Muscle layer of duodenum (tissue), 2 donors: ENCODE results near the gene AP4M1.

Experiments used
- H3K27ac ChIP-seq: one replicate; pipeline ENCODE4 v1.7.0; 2013; ENCODE audit warnings: mild to moderate bottlenecking, low read length
- H3K27me3 ChIP-seq: one replicate; pipeline ENCODE4 v1.7.0; 2013; ENCODE audit warnings: low read depth, mild to moderate bottlenecking, control low read depth, low read length
- H3K36me3 ChIP-seq, 2 donors: one replicate each; pipeline ENCODE4 v1.7.0; 2013; ENCODE audit warnings: low read length in 2 of 2, control low read depth in 1 of 2, mild to moderate bottlenecking in 1 of 2; ENCODE audit not compliant: insufficient read depth in 2 of 2, control insufficient read depth in 1 of 2
- H3K4me1 ChIP-seq, 2 donors: one replicate each; pipeline ENCODE4 v1.7.0; 2013; ENCODE audit warnings: low read length in 2 of 2, mild to moderate bottlenecking in 2 of 2, control low read depth in 1 of 2, moderate library complexity in 1 of 2; ENCODE audit not compliant: insufficient read depth in 2 of 2, control insufficient read depth in 1 of 2
- H3K4me3 ChIP-seq, 2 donors: one replicate each; pipeline ENCODE4 v1.7.0; 2013; ENCODE audit warnings: low read length in 2 of 2, low read depth in 1 of 2, mild to moderate bottlenecking in 1 of 2
- H3K9me3 ChIP-seq, 2 donors: one replicate each; pipeline ENCODE4 v1.7.0; 2013; ENCODE audit warnings: low read length in 2 of 2, control low read depth in 1 of 2, mild to moderate bottlenecking in 1 of 2; ENCODE audit not compliant: control insufficient read depth in 1 of 2
- donor health status: healthy.

AP4M1 gene

DNA sequence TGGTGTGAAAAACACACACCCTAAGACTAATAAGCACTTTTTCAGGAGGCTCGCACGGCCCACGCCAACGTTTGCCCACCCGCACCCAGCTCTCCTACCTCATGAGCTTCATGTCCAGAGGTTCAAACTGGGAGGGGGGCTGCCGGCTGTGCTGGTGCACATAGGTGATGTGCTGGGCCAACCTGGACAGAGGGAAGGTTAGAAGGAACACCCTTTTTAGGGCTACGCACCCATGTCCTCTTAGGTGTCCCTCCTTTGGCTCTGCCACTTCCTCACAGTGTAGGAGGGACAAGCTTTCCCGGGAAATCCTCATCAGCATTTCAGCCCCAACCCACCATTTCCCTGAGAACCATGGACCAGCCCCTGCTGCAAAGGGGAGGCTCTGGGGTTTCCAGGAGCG lies 6.2 kb upstream of the AP4M1 start:
- H3K4me1 ChIP-seq: peaks cover 9 to 25% of the 10 kb centered on the region in 2 donors
- H3K4me3 ChIP-seq: no peak overlapping the region
- H3K36me3 ChIP-seq: peaks cover 71 to 88% of the 10 kb centered on the region in 2 donors
- H3K27me3 ChIP-seq: no peaks in the 10 kb centered on the region
- H3K9me3 ChIP-seq: no peaks in the 10 kb centered on the region
- H3K27ac ChIP-seq: no peak overlapping the region

DNA sequence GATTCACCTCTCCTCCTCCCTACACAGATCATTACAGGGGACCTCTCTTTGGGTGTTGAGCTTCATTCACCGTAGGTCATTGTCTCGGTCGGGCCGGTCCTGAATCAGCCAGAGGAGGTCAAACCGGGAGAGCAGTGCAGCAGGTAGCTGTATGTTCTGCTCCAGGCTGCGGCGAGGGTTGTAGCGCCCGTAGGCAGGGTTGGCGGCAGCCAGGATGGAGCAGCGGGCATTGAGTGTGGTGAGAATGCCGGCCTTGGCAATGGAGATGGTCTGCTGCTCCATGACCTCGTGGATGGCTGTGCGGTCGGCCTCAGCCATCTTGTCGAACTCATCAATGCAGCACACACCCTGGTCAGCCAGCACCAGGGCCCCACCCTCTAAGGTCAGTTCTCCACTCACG lies 5.7 kb upstream of the AP4M1 start:
- Histone ChIP-seq H3K27ac (no peak overlapping the region), H3K4me1 (peaks cover 9 to 25% of the 10 kb centered on the region in 2 donors), H3K9me3 (no peaks in the 10 kb centered on the region), H3K27me3 (no peaks in the 10 kb centered on the region), H3K4me3 (no peak overlapping the region), H3K36me3 (peaks cover 67 to 84% of the 10 kb centered on the region in 2 donors)

DNA sequence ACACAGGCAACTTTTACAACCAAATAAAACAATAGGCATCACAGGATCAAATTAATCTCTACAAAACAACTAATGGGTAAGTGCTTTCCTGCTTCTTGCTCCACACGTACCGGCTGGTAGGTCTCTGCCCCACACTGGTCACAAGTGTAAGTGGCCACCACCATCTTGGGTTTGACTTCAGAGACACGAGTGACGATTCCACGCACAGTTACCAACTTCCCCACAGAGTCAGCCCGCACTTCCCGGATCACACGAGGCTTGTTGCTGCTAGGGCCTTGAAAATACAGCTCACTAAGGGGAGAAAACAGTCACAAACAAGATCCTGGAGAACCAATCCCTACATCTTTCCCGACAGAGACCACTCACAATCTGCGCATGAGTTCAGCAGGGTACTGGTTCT lies 2.5 kb upstream of the AP4M1 start:
- peaks cover 40 to 63% of the 10 kb centered on the region in 2 donors for H3K36me3 ChIP-seq
- H3K27ac ChIP-seq: no peak overlapping the region
- no peaks in the 10 kb centered on the region for H3K27me3 ChIP-seq
- H3K4me1 ChIP-seq: peaks cover 9 to 23% of the 10 kb centered on the region in 2 donors
- H3K9me3 ChIP-seq: no peaks in the 10 kb centered on the region
- peak overlapping the region in 1 of 2 donors; percentile 83 for H3K4me3 ChIP-seq

- peaks cover 35 to 59% of the 10 kb centered on the region in 2 donors for H3K36me3 ChIP-seq
- H3K27ac ChIP-seq: peak overlapping the region; percentile 71
- H3K27me3 ChIP-seq: no peaks in the 10 kb centered on the region
- no peaks in the 10 kb centered on the region for H3K9me3 ChIP-seq
- peak overlapping the region; percentile 83 to 84 for H3K4me3 ChIP-seq
- peaks cover 9 to 18% of the 10 kb centered on the region in 2 donors for H3K4me1 ChIP-seq
Observed at GRCh38 chr7:100099452-100099851, 2.0 kb upstream of the AP4M1 start.

GRCh38 chr7:100100420-100101015 lies 925 bp upstream of the AP4M1 start:
- no peaks in the 10 kb centered on the region for H3K9me3 ChIP-seq
- H3K4me1 ChIP-seq: peaks cover 9 to 18% of the 10 kb centered on the region in 2 donors
- peaks cover 40 to 59% of the 10 kb centered on the region in 2 donors for H3K36me3 ChIP-seq
- H3K27me3 ChIP-seq: no peaks in the 10 kb centered on the region
- peak overlapping the region; percentile 71 for H3K27ac ChIP-seq
- peak overlapping the region; percentile 83 to 84 for H3K4me3 ChIP-seq

- Histone ChIP-seq H3K9me3 (no peaks in the 10 kb centered on the region), H3K4me1 (peaks cover 9 to 18% of the 10 kb centered on the region in 2 donors), H3K4me3 (no peak overlapping the region), H3K36me3 (peaks cover 25 to 60% of the 10 kb centered on the region in 2 donors), H3K27me3 (no peaks in the 10 kb centered on the region), H3K27ac (no peak overlapping the region)
Observed at GRCh38 chr7:100102950-100103840, 1.8 kb downstream of the AP4M1 start.

DNA sequence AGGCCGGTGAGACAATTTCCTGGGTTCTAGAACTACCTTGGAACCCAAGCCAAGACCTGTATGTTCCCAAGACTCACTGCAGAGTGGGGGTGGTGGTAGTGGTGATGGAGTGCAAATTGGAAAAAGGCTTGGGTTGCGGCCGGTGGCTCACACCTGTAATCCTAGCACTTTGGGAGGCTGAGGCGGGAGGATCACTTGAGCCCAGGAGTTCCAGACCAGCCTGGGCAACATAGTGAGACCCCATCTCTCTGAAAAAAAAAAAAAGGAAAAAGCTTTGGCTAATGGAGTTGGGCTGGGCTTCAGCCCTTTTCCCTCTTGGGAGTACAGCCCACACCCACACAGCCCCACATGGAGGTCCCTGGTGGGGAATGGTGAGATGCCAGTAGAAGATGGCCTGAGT lies 4.1 kb downstream of the AP4M1 start:
- Histone ChIP-seq H3K4me1 (peaks cover 0 to 5% of the 10 kb centered on the region in 2 donors), H3K27ac (no peak overlapping the region), H3K4me3 (no peak overlapping the region), H3K9me3 (no peaks in the 10 kb centered on the region), H3K36me3 (peaks cover 18 to 56% of the 10 kb centered on the region in 2 donors), H3K27me3 (no peaks in the 10 kb centered on the region)

- Histone ChIP-seq H3K36me3 (peaks cover 25 to 64% of the 10 kb centered on the region in 2 donors), H3K4me1 (peaks cover 0 to 5% of the 10 kb centered on the region in 2 donors), H3K27ac (no peak overlapping the region), H3K27me3 (no peaks in the 10 kb centered on the region), H3K4me3 (no peak overlapping the region), H3K9me3 (no peaks in the 10 kb centered on the region)
Observed at GRCh38 chr7:100106633-100107032, 5.2 kb downstream of the AP4M1 start.

GRCh38 chr7:100107125-100107737 lies 5.8 kb downstream of the AP4M1 start:
- Histone ChIP-seq H3K4me3 (no peak overlapping the region), H3K27ac (no peak overlapping the region), H3K27me3 (no peaks in the 10 kb centered on the region), H3K9me3 (no peaks in the 10 kb centered on the region), H3K36me3 (peaks cover 27 to 70% of the 10 kb centered on the region in 2 donors), H3K4me1 (peaks cover 0 to 5% of the 10 kb centered on the region in 2 donors)

DNA sequence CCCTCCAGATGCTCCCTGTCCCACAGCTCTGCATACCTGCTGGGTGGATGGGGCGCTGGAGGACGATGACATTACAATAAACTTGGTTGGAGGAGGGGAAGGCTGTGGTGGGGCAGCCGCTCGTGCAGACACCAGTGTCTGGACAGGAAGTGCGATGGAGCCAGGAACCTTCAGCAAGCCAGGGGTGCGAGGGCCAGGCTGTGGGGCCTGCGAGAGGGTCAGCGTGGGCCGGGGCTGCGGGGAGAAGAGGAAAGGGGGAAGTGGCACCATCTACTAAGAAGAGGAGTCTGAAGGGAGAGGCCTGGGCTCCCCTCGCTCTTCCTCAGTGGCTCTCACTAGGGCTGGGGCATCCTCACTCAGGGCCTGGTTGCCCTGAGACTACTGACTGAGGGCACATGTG lies 6.4 kb downstream of the AP4M1 start:
- no peak overlapping the region for H3K27ac ChIP-seq
- H3K9me3 ChIP-seq: no peaks in the 10 kb centered on the region
- no peaks in the 10 kb centered on the region for H3K27me3 ChIP-seq
- no peaks in the 10 kb centered on the region for H3K4me1 ChIP-seq
- H3K4me3 ChIP-seq: no peak overlapping the region
- H3K36me3 ChIP-seq: peaks cover 27 to 72% of the 10 kb centered on the region in 2 donors

- Histone ChIP-seq H3K4me1 (no peaks in the 10 kb centered on the region), H3K36me3 (peaks cover 27 to 72% of the 10 kb centered on the region in 2 donors), H3K4me3 (no peak overlapping the region), H3K27me3 (no peaks in the 10 kb centered on the region), H3K9me3 (no peaks in the 10 kb centered on the region), H3K27ac (no peak overlapping the region)
Observed at GRCh38 chr7:100109521-100110163, 8.2 kb downstream of the AP4M1 start.
